BJ (cell line): ENCODE results near the gene CCHCR1. TPM values are rescaled to one million over a fixed set of nuclear protein-coding genes. Genes with fewer than 3 reads are reported as not detected.

Source experiments
- CTCF ChIA-PET: fragments of 350-600 bp; formaldehyde crosslinking; extraction: SDS; loops from one replicate; lab custom pipeline; 2021; ENCODE audit warnings: antibody characterized with exemption, inconsistent platforms; lab: Yijun Ruan, JAX
- POLR2A ChIA-PET: fragments of 300-600 bp; sonication (Branson Sonifier 250); formaldehyde crosslinking; extraction: SDS; loops from one replicate; lab custom pipeline; 2021; ENCODE audit warnings: antibody characterized with exemption; lab: Charles Lee
- DNase-seq: peaks from one replicate; pipeline ENCODE4 v3.0.0-alpha.2; 2011; ENCODE audit warnings: low read depth
- H3K27me3 ChIP-seq: 2 replicates; pipeline ENCODE4 v1.6.0; 2011; ENCODE audit warnings: low read length; ENCODE audit not compliant: control insufficient read depth, insufficient read depth
- H3K36me3 ChIP-seq: 2 replicates; pipeline ENCODE4 v1.5.1; 2011; ENCODE audit warnings: low read length; ENCODE audit not compliant: control insufficient read depth, insufficient read depth
- H3K4me3 ChIP-seq: 2 replicates; pipeline ENCODE4 v1.5.1; 2011; ENCODE audit warnings: low read depth, mild to moderate bottlenecking, control low read depth, low read length
- CTCF ChIP-seq: IDR thresholded peaks from 2 replicates; pipeline ENCODE4 v1.5.1; 2011; ENCODE audit warnings: low read depth, mild to moderate bottlenecking, control low read depth, inconsistent platforms, low read length, moderate library complexity; ENCODE audit not compliant: insufficient read depth
- polyA plus RNA-seq: library from polyadenylated mRNA; depleted of rRNA; stranded (reverse); fragments of >200 nt; gene quantifications from 2 replicates; pipeline ENCODE4 v1.2.3, GENCODE V29; 2011

CCHCR1 gene
- polyA plus RNA-seq, 1 experiment: 15.5 TPM

GRCh38 chr6:31125586-31126363 is 31.8 kb downstream of the CCHCR1 start:
- POLR2A ChIA-PET: no interaction called here
- CTCF ChIA-PET: interaction anchor here (0.8 to 4.3 kb wide), 11 partner anchors 10 to 672 kb away, joined by 3 to 30 read pairs (median 10); partner anchors contain the start of genes PSORS1C1 and PSORS1C2

GRCh38 chr6:31125162-31125561 is 32.4 kb downstream of the CCHCR1 start:
- H3K4me3 ChIP-seq: no peak overlapping the region
- no peaks in the 10 kb centered on the region; the same call in 1 of the 2 replicates for H3K27me3 ChIP-seq
- ChIA-PET POLR2A (interaction anchor here (0.5 kb wide), 1 partner anchor 510 kb away, joined by 6 read pairs; no protein-coding TSS in a partner anchor), CTCF (interaction anchor here (2.0 to 4.3 kb wide), 4 partner anchors 10 to 67 kb away, joined by 8 to 30 read pairs (median 13); partner anchors contain the start of gene PSORS1C1)
- no peak for TF ChIP-seq CTCF
- no peak for DNase-seq
- H3K36me3 ChIP-seq: no peaks in the 10 kb centered on the region

More at GRCh38 chr6:31125586-31126363, 31.8 kb downstream of the CCHCR1 start:
- H3K36me3 ChIP-seq: no peaks in the 10 kb centered on the region
- H3K4me3 ChIP-seq: no peak overlapping the region
- TF ChIP-seq CTCF: no peak
- DNase-seq: no peak
- no peaks in the 10 kb centered on the region; the same call in 1 of the 2 replicates for H3K27me3 ChIP-seq

GRCh38 chr6:31122791-31123706 is 34.6 kb downstream of the CCHCR1 start:
- no peaks in the 10 kb centered on the region for H3K27me3 ChIP-seq
- ChIA-PET CTCF (interaction anchor here (0.6 to 1.8 kb wide), 3 partner anchors 36 to 640 kb away, joined by 4 to 7 read pairs (median 4); no protein-coding TSS in a partner anchor), POLR2A (no interaction called here)
- no peaks in the 10 kb centered on the region; the same call in 1 of the 2 replicates for H3K36me3 ChIP-seq
- no peak overlapping the region for H3K4me3 ChIP-seq
- no peak for TF ChIP-seq CTCF
- DNase-seq: no peak

- POLR2A ChIA-PET: no interaction called here
- Histone ChIP-seq H3K4me3 (no peak overlapping the region), H3K27me3 (no peaks in the 10 kb centered on the region), H3K36me3 (no peaks in the 10 kb centered on the region; the same call in 1 of the 2 replicates)
- CTCF ChIA-PET: interaction anchor here (0.8 to 2.4 kb wide), 4 partner anchors 34 to 206 kb away, joined by 3 to 7 read pairs (median 4); no protein-coding TSS in a partner anchor
- no peak for TF ChIP-seq CTCF
- no peak for DNase-seq
Measured at GRCh38 chr6:31121131-31121790, 36.3 kb downstream of the CCHCR1 start.
